PFSK-1 (cell line): Measurements from ENCODE around the gene CYP4F12.

ENCODE experiments used
- FOXP2 ChIP-seq: optimal IDR thresholded peaks from 2 replicates; pipeline ENCODE3; 2011; ENCODE audit warnings: borderline replicate concordance, control low read depth, inconsistent platforms; ENCODE audit not compliant: insufficient read depth; ENCODE audit errors: extremely low read length, extremely low read depth
- POLR2AphosphoS5 ChIP-seq: IDR thresholded peaks from 2 replicates; pipeline ENCODE4 v1.6.1; 2012; ENCODE audit warnings: low read depth, mild to moderate bottlenecking, control low read depth, low read length, moderate library complexity
- REST ChIP-seq, 2 experiments: IDR thresholded peaks; 2 replicates each; pipeline versions ENCODE4 v1.6.1 to v1.8.0; 2011 to 2012; ENCODE audit warnings: low read depth in 2 of 2, low read length in 2 of 2, control low read depth in 1 of 2, inconsistent platforms in 1 of 2, mild to moderate bottlenecking in 1 of 2, moderate library complexity in 1 of 2; ENCODE audit not compliant: insufficient read depth in 1 of 2
- SIN3A ChIP-seq: IDR thresholded peaks from 2 replicates; pipeline ENCODE4 v1.6.1; 2012; ENCODE audit warnings: mild to moderate bottlenecking, low read length, moderate library complexity, borderline replicate concordance; ENCODE audit not compliant: insufficient read depth
- TAF1 ChIP-seq: IDR thresholded peaks from 2 replicates; pipeline ENCODE4 v1.6.1; 2012; ENCODE audit warnings: low read length, control low read depth, borderline replicate concordance; ENCODE audit not compliant: insufficient read depth

GRCh38 chr19:15641901-15642491 is 30.9 kb upstream of the CYP4F12 start:
- TF ChIP-seq REST (IDR thresholded peaks at IDR 0.05; ENCODE audit: insufficient read depth in 1 of 2, low read depth in 2 of 2, low read length in 2 of 2) (no peak), TAF1 (no peak), POLR2AphosphoS5 (no peak), SIN3A (no peak), FOXP2 (no peak)
